ENCODE data around the gene KIAA1671.

KIAA1671 gene

DNA sequence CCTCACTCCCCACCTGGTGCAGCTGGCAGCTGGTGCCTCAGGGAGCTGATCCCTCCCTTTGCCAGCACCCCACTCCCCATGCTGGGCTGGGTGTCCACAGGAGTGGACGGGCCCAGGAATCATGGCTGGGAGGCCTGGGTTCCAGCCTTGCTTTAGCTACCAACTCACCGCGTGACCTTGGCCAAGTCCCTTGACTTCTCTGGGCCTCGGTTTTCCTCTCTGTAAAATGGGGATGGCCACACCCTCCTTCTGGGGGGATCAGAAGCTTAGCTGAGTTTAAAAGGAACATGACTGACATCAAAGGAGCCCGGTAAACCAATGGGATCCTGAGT lies 116.9 kb downstream of the KIAA1671 start:
- no peak for TF ChIP-seq CTCF (IDR thresholded peaks at IDR 0.05; ENCODE audit: insufficient read depth, low read depth, low read length, missing control alignments)
- no peak for DNase-seq (ENCODE audit: low read depth)
- H3K4me3 ChIP-seq (ENCODE audit: low read length): no peak overlapping the region

GRCh38 chr22:25069758-25070481 lies 117.4 kb downstream of the KIAA1671 start:
- DNase-seq (ENCODE audit: low read depth): no peak
- TF ChIP-seq CTCF (IDR thresholded peaks at IDR 0.05; ENCODE audit: insufficient read depth, low read depth, low read length, missing control alignments): no peak
- H3K4me3 ChIP-seq (ENCODE audit: low read length): no peak overlapping the region

GRCh38 chr22:25070956-25071355 lies 118.4 kb downstream of the KIAA1671 start:
- no peak overlapping the region for H3K4me3 ChIP-seq (ENCODE audit: low read length)
- no peak for DNase-seq (ENCODE audit: low read depth)
- TF ChIP-seq CTCF (IDR thresholded peaks at IDR 0.05; ENCODE audit: insufficient read depth, low read depth, low read length, missing control alignments): no peak

- no peak for DNase-seq (ENCODE audit: low read depth)
- H3K4me3 ChIP-seq (ENCODE audit: low read length): no peak overlapping the region
- TF ChIP-seq CTCF (IDR thresholded peaks at IDR 0.05; ENCODE audit: insufficient read depth, low read depth, low read length, missing control alignments): no peak
Measured at GRCh38 chr22:25071720-25072119, 119.2 kb downstream of the KIAA1671 start.

DNA sequence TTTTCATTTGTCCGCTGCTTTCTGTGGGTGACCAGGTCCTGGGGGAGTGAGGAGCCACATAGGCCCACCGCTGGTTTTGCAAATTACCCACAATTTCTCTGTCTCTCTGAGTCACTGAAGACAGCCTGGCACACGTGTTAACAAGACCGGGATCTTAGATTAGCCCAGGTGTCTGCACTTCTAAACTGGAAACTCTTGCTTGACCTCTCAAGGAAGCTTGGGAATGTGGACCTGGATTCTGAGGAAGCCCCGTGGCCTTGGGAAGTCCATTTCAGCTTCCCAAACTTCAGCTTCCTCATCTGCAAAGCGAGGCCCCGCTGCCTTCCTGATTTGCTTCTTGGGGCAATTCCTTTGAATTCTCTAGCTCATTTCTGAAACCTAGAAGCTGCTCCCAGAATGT lies 119.9 kb downstream of the KIAA1671 start:
- DNase-seq (ENCODE audit: low read depth): no peak
- H3K4me3 ChIP-seq (ENCODE audit: low read length): no peak overlapping the region
- TF ChIP-seq CTCF (IDR thresholded peaks at IDR 0.05; ENCODE audit: insufficient read depth, low read depth, low read length, missing control alignments): no peak

GRCh38 chr22:25076336-25076735 lies 123.8 kb downstream of the KIAA1671 start:
- H3K4me3 ChIP-seq (ENCODE audit: low read length): no peak overlapping the region
- DNase-seq (ENCODE audit: low read depth): no peak
- no peak for TF ChIP-seq CTCF (IDR thresholded peaks at IDR 0.05; ENCODE audit: insufficient read depth, low read depth, low read length, missing control alignments)

GRCh38 chr22:25077056-25077455 lies 124.5 kb downstream of the KIAA1671 start:
- TF ChIP-seq CTCF (IDR thresholded peaks at IDR 0.05; ENCODE audit: insufficient read depth, low read depth, low read length, missing control alignments): no peak
- no peak for DNase-seq (ENCODE audit: low read depth)
- no peak overlapping the region for H3K4me3 ChIP-seq (ENCODE audit: low read length)

All from epithelial cell of esophagus (primary cell).